HG03097 (cell line): ENCODE results near the gene KLHDC8A.

Source experiments
- ATAC-seq: cut with Tn5 transposase; IDR thresholded peaks from one replicate; pipeline ENCODE4 v1.9.1; 2021; ENCODE audit not compliant: unreplicated experiment, low FRiP score

KLHDC8A gene

DNA sequence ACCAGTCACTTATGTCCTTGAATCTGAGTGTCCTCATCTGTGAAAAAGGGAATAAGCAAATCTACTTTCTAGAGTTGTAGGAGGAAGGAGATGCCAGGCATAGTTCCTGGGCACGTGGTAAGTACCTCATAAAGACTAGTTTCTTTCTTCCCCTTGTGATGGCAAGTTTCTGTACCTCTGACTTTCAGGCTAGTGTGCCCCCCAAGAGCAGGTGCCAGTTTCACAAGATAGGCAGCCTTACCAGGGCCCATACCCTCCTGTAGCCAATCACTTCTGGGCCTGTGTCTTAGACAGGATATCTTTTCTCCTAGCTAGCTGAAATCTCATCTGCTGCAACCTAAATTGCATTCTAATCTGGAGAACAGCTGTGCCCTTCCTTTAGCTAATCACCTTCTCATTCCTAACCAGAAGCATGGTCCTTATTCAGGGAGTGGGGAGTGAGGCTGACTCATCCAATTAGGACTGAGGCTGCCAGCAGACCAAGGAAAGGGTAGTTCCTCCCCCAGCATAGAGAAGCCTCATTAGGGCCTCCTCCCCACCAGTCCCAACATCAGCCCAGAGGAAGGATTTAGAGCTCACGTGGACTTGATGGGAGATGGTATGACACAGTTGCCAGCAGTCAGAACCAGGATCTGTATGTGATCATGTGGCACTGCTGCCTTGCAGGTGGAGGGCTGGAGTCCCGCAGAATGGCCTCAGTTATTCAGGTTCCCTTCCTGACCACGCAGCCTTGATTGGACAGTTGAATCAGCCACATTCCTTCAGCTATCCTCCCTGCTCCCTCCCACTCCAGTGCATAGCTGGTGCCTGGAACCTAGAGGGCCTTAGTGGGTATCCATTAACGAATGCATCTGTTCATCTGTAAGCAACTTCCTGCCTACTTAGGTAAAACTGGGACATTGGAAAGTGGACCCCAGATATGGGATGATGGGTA lies 7.9 kb downstream of the KLHDC8A start:
- no peak for ATAC-seq

GRCh38 chr1:205346956-205347574 lies 9.7 kb downstream of the KLHDC8A start:
- no peak for ATAC-seq

DNA sequence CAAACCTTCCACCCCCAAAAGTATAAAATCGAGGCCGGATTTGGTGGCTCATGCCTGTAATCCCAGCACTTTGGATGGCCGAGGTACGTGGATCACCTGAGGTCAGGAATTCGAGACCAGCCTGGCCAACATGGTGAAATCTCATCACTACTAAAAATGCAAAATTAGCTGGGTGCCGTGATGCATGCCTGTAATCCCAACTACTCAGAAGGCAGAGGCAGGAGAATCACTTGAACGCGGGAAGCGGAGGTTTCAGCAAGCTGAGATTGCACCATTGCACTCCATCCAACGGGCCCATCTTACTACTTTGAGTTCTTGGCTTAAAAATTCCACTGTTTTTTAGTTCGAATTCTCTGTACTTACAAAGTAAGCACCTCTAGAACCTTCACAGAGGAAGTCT lies 11.0 kb downstream of the KLHDC8A start:
- no peak for ATAC-seq

DNA sequence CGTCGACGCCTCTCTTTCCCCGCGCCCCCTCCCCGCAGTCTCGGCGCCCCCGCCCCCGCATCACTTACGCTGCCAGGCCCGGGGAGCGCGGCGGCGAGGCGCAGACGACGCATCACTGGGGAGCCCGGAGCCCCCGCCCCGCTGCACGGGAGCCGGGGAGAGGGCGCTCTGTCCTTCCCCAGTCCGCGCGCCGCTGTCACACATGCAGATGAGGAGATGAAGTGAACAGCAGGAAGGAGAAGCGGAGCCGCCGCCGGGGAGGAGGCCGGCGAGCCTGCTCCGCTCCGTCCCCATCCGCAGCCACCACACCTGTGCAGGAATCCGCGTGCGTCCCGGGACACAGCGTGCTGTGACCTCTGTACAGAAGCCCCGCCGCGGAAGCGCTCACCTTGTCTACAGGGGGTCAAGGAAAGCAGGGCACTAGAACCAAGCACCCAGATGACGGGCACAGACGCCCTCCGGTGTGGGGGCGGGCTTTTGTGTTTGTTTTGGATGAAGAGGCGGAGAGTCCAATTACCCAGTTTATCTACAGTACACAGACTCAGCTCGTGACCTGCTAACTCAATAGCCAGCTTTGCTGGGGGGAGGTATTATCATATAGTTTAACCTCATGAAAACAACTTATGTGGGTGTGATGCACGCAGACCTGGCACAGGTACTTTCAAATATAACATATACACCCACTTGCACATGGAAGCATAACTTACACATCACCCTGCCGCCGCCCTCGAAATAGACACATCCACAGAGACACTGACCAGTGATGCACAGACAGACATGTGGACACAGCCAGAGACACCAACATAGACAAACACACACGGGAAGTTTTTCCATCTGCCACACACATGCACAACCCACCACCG lies 12.4 kb downstream of the KLHDC8A start:
- ATAC-seq, result no peak

- no peak for ATAC-seq
Observed at GRCh38 chr1:205343431-205344065, 13.2 kb downstream of the KLHDC8A start.

DNA sequence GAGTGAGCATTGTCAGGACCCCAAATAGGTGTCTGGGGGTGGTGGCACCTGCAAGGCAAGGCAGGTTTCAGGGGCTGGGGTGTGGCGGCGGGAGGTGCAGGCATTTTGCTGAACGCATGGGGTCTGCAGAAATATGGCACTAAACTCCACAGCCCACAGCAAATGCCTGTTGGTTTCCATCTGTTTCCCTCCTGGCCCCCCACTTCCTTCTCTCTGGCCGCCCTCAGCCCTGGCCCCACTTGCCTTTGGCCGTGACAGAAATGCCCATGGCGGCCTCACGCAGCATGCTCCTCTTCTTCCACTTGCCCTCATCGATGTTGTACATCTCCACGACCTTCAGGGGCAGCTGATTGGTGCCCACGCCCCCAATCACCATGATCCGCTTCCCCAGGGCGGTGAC lies 13.7 kb downstream of the KLHDC8A start:
- no peak for ATAC-seq

GRCh38 chr1:205340676-205341075 lies 16.0 kb downstream of the KLHDC8A start:
- no peak for ATAC-seq

GRCh38 chr1:205339717-205340116 lies 17.0 kb downstream of the KLHDC8A start:
- ATAC-seq, result no peak

- ATAC-seq, result no peak
Observed at GRCh38 chr1:205339197-205339702, 17.5 kb downstream of the KLHDC8A start.

GRCh38 chr1:205338011-205338410 lies 18.7 kb downstream of the KLHDC8A start:
- no peak for ATAC-seq

- no peak for ATAC-seq
Observed at GRCh38 chr1:205337481-205337880, 19.2 kb downstream of the KLHDC8A start.

GRCh38 chr1:205335692-205336091 lies 21.0 kb downstream of the KLHDC8A start:
- ATAC-seq, result no peak

- no peak for ATAC-seq
Observed at GRCh38 chr1:205332015-205332791, 24.5 kb downstream of the KLHDC8A start.

DNA sequence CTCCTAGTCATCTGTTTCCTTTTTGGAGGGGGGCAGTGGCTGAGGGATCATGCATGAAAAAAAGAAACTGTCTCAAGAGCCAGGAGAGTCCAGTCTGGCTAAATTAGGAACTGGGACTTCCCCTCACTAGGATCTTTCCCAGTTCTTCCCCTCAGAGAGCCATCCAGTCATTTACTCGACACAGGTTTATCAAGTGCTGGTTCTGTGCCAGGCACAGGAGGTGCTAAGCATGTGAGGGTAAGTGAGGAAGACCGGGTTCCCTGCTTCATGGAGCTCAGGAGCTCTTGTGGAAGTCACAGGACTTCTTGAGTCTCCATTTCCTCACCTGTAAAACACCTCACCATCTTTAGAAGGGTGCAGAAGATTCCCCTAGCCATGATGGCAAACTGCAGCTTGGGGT lies 26.6 kb downstream of the KLHDC8A start:
- ATAC-seq, result no peak

GRCh38 chr1:205329719-205330118 lies 27.0 kb downstream of the KLHDC8A start:
- ATAC-seq, result no peak

- no peak for ATAC-seq
Observed at GRCh38 chr1:205328476-205328875, 28.2 kb downstream of the KLHDC8A start.

- no peak for ATAC-seq
Observed at GRCh38 chr1:205326812-205327466, 29.8 kb downstream of the KLHDC8A start.

- ATAC-seq, result no peak
Observed at GRCh38 chr1:205325334-205325884, 31.3 kb downstream of the KLHDC8A start.

- ATAC-seq, result no peak
Observed at GRCh38 chr1:205324781-205325180, 31.9 kb downstream of the KLHDC8A start.
